ENCODE results near the gene PPARG.
A peak's percentile ranks its signal among the peaks of the same experiment; 100 is the strongest.

DNA sequence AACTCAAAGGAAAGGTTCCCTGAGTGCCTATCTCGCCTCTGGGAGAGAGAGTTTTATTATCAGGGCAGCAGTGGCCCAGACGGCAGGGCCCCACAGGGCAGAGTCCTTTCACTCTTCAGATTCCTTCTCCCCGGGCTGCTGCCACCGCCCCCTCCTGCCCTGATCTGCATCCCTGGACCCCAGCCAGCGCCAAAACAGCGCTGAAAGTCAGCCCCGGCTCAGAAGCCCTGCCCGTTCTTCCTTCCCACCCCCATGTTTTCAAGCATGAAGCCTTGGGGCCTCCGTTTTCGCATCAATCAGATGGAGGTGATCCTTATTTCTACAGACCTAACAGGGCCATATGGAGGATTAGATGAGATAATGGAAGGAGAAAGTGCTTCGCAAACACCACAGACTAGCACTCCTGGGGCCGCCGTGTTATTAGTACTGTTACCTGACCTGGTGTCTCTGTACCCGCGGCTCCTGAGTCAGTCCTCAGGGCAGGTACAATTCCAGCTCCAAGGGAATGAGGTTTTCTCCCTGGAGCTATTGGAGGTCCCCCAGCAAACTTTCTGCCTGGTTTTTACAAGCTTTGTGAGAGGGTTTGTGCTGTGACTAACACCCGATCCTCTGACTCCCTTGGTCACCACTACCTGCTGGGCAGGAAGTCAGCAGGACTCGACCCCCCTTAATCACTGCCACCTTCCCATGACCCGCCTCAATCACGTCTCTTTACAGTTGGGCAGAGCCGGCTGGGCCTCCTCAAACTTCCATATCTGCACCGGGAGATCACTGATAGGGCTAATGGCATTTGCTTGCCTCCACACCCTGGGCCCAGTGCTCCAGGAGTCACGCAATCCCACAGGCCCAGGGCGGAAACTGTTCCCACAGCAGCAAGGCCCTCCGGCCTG, 156.0 kb downstream of the PPARG start:
- TF ChIP-seq, protein P1, sequence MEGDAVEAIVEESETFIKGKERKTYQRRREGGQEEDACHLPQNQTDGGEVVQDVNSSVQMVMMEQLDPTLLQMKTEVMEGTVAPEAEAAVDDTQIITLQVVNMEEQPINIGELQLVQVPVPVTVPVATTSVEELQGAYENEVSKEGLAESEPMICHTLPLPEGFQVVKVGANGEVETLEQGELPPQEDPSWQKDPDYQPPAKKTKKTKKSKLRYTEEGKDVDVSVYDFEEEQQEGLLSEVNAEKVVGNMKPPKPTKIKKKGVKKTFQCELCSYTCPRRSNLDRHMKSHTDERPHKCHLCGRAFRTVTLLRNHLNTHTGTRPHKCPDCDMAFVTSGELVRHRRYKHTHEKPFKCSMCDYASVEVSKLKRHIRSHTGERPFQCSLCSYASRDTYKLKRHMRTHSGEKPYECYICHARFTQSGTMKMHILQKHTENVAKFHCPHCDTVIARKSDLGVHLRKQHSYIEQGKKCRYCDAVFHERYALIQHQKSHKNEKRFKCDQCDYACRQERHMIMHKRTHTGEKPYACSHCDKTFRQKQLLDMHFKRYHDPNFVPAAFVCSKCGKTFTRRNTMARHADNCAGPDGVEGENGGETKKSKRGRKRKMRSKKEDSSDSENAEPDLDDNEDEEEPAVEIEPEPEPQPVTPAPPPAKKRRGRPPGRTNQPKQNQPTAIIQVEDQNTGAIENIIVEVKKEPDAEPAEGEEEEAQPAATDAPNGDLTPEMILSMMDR (IDR thresholded peaks at IDR 0.05; ENCODE audit: poor library complexity), result no peak
- TF ChIP-seq EZH2phosphoT487 (IDR thresholded peaks at IDR 0.05; ENCODE audit: low read depth, severe bottlenecking, unreplicated experiment) (peak; percentile 92), EZH2 (IDR thresholded peaks at IDR 0.05; ENCODE audit: borderline replicate concordance) (no peak)

All from hepatocyte (in vitro differentiated cells).